GM18907 (cell line): ENCODE data around the gene DIPK1C.
"Not testable (repeated sequence)": the region's sequence is repeated elsewhere in the genome, so short reads cannot be mapped to it uniquely, and the experiment has no call there.

Experiments
- ATAC-seq: cut with Tn5 transposase; IDR thresholded peaks from one replicate; pipeline ENCODE4 v1.9.1; 2021; ENCODE audit warnings: mild to moderate bottlenecking, moderate library complexity; ENCODE audit not compliant: unreplicated experiment

DIPK1C gene

DNA sequence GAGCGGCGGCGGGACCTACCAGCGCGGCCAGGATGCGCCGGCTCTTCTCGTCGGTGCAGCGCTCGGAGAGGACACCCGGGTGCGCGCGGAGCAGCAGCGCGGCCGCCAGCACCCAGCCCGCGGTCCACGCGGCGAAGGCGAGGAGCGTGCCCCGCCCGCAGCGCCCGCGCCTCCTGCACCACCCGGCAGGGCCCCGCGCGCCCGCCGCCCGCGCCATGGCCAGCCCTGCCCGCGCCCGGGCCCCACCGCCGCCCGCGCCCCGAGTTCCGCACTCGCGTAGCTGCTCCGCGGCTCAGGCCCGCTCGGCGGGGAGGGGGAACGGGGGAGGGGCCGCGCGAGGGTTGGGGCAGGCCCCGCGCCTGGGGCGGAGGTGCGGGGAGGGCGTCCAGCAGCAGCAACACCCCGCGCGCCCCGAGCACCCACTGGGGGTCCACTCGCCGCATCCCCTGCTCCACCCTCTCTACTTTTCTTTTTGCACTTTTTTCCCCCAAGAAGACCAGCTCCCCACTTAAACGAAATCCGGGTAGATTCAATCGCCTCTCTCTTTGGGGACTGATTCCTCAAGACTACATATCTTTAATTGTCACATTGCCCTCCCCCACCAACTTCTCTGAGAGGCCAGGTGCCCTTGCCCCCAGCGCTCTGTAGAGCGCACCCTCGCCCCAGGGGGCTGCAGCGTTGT, at the start of gene DIPK1C:
Gene DIPK1C, minus strand, starts transcription at position 266 of the 682 bp plus-strand sequence. Its CDS starts 49 bp downstream, at position 217.
- no peak for ATAC-seq

DNA sequence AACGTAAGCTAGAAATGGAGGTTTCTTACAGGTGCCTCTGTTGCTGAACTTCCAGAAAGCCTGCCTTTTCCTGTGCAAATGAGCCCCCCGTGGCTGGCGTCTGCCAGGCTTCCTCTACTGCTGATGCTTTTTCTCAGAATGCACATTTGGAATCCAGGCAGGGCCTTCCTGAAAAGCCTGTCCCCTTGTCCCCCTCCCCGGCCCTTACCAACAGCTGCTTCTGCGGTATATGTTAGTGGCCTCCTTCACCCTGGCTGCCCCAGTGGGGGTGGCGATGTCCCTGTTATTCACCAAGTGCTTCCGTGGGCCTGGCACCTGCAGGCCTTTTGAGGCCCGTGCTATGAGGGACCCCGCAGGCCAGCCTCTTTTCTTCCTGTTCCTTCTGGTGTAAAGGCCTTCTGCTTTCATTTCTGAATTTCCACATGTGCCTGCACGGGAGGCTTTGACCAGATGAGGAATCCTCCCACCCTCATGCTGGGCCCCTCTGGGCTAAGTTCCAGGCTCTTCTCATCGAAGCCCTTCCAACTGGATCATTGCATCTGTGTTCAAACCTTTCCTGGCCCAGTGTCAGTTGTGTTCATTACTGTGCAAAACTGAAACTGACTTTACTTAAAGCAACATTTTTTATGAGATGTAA, 49.5 kb upstream of the DIPK1C start:
- no peak for ATAC-seq

DNA sequence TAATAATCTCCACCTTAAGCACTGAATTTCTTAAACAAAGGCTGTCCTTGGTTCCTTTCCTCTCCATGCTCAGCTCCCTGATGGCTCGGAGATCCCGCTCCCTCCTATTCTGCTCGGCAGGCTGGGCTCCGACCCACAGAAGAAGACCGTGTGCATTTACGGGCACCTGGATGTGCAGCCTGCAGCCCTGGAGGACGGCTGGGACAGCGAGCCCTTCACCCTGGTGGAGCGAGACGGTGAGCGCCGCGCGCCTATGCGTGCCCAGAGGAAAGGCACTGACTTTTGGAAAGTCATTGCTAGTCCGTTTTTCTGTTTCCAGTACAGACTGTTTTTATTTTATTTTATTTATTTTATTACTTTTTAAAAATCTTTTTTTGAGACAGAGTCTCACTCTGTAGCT, 48.7 kb upstream of the DIPK1C start:
- no peak for ATAC-seq

DNA sequence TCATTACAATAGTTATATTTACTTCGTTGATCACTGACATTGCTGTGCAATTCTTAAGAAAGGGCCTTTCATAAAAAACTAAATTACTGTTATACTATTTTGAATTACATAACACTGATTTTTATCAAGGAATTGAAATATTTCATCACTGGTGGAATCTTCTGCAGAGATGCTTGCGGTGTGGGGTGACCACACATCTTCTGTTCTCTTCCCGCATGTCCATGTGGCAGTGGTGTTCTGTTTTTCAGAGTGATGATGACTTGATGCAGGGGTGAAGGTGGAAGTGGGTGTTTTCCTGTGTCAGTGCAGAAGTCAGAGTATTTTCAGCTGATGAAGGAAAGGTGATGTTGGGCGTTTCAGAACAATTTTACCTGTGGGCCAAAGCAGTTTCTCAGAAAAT, 46.0 kb upstream of the DIPK1C start:
- ATAC-seq, result no peak

DNA sequence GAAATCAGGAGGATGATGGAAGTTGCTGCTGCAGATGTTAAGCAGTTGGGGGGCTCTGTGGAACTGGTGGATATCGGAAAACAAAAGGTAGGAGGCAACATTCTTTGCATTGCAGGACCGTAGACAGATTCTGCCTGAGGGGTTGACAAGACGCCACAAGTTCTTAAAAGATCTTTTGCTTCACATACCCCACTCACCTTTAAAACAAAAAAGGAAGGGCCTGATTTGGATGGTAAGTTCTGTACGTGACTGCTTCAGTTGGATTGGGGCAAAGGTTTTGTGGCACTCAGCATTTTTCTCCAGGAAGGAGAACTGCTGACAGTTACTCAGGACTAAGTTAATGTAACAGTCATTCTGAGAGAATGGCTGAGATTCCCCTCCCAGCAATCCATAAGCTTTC, 44.3 kb upstream of the DIPK1C start:
- ATAC-seq, result no peak

DNA sequence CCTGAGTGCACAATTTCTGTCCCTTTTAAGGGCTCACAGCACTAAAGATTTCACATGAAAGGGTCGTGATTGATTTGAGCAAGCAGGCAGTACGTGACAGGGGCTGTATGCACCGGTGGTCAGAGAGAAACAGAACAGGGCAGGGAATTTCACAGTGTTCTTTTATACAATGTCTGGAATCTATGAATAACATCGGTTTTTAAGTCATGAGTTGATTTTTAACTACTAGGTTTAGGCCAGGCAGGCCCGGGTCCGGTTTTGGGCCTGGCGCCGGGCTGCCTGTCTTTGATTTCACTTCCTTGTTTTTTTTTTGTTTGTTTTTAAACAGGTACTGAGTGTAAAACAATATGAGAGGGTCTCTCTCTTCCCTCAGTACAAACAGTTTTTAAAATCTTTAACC, 43.7 kb upstream of the DIPK1C start:
- not testable (repeated sequence) for ATAC-seq

DNA sequence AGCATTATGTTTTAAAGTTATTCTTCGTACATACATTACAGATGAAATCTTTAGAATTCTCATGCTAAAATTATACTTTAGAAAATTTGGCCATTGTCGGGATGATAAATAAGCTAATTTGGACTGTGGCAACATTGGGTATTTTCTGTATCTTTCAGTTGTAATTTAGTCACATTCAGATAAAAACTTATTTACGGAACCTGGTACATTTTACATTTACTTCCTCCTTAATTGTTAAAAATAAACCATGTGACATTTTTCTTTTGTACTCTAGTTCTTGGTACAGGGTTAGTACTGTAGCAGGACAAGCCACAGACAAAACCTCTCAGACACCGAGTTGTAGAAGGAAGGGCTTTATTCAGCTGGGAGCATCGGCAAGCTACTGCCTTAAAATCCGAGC, 43.3 kb upstream of the DIPK1C start:
- no peak for ATAC-seq

DNA sequence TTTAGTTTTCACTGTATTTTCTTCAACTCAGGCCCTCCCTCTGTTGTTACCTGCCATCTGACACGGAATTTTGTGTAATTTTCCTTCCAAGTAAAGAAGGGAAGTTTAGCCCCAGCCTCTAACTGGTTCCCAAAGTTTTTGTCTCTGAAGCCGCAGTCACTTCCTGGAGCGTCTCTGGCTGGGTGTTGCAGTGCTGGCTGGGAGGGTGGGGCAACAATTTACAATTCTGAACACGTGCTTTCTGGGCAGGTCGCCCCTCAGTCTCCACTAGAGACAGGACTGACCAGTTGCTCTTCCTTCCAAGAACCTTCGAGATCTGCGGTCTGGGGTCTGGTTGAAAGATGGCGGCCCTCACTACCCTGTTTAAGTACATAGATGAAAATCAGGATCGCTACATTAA, 42.5 kb upstream of the DIPK1C start:
- peak; percentile 45 for ATAC-seq

DNA sequence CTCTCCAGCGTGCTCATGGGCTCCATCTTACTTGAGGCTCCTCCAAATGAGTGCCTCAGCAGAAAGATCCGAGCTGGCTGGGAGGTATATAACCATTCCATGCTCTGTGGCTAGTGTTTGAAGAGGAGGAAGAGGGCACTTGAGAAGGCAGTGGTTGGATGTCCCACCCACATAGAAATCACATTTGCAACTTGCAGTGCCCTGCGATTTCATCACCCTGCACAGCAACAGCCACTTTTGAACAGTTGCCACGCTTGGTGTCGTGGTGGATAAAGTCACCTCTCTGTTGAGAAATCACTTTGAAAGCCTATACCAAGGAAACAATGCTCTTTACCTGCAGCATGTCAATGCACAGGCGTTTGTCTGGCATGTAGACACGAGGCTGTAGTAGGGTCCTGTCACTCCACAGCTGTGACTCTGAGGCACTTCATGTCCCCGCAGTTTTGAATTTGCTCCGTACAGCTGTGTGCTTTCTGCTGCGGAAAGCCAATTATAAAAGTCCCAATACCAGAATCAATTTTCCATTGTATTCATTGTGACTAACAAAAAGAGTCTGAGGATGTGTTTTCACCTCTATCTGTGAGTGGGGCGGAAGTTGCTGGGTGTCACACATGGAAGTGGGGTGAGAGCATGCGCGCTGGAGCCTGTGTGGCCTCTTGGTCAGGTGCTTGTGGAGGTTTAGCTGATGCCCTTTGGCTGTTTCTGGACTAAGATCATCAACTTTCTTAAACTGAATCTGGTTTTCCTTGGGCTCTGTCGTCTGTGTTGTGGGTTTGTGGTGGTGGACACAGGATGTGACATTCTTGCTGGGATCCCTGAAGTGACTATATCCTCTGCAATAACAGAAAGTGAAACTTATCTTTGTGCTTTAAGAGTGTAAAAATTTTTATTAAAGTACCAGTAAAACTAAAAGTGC, 41.9 kb upstream of the DIPK1C start:
- peak; percentile 46 for ATAC-seq

DNA sequence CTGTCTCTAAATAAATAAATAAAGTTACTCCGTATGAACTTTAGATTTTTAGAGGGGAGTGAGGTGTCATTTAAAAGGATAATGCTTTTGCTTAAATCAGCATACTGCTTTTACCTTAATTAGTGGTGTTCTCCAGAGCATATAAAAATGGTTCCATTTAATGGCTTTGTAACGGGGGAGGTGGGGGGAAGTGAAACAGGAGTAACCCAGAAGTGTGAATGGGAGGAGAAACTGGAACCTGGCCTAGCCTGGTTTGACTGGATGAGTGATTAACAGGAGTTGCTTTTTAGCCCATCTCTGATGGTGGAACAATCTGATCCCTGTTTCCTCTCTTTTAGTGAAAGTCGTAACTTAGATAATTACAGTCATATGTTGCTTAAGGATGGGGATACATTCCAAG, 40.7 kb upstream of the DIPK1C start:
- ATAC-seq, result no peak

DNA sequence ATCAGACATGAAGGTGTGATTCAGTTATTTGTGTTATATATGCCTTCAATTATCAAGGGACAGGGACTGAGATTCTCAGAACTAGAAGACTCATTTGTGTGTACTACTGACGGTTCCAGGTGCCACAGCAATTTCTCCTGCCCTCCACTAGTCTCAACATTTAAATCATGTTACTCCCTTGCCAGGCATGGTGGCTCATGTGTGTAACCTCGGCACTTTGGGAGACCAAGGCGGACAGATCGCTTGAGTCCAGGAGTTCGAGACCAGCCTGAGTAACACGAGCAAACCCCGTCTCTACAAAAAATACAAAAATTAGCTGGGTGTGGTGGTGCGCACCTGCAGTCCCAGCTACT, 40.2 kb upstream of the DIPK1C start:
- ATAC-seq, result no peak

DNA sequence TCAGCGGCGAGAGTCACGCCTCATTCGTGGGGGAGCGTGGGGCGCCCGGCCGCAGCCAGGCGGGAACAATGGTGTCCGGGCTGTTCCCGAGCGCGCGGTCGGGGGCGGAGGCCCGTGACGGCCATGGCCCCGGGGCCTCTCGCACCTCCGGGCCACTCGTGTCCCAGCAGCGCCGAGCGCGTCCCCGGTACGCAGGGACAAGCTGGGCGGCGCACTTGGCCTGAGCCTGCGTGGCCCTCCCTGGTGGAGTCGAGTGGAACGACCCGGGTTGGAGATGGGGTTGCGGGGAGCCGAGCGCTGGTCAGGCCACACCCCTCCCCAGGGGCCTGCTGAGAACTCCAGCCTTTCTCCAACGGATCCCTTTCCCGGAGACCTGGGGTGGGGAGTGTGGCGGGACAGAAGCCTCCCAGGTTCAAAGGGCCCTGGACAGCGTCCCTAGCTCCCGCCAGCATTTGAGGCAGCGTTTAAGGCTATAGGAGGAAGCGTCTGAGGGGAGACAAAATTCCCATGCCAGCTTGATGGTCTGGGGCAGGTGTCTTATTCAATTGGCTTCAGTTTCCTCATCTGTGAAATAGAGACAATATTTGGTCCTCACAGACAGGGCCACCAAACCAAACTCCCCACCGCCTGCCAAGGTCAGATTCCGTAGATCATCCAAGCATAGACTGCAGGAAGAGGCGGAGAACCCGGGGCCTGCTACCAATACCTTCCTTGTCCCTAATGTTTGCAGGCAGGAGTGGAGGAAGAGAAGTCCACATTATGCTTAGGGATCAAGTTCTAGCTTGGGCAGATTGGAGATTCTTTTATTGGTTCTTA, 39.6 kb upstream of the DIPK1C start:
- peak; percentile 30 for ATAC-seq

DNA sequence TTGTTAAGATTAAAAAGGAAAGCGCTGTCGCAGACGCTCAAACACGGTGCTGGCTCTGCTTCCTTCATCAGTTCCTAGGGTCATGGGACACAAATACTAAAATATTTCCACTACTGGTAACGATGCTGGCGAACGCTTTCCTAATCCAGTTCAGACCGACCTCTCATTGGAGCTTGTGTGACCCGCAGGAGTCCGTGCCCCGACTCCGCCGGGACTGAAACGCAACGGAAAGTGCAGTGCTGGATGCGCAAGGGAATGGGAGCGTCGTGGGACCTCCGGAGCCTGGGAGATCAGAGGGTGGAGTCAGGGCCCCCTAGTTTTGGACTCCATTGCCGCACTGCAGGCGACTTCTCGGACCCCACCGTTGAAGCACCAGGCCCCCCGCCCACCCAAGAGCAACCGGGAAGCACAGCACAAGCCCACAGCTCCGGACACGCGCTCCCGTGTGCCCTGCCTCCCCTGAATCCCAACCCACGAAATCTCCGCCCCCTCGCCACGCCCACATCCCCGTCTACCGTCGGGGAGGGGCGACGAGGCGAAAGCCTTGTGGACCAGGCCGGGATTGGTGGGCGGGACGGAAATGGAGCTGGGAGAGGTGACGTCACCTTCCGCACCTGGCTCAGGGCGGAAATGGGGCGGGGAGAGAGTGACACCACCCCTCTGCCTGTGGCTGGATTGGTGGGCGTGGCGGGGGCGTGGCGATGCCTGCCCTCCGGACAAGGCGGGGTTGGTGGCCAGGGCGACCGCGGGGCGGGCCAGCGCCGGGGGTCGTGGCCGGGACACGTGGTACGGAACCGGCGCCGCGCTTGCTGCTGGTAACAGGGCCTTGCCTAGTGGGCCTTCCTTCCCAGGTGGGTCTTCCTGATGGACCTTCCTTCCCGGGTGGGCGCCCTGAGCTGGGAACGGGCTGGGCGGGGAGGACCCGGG, 38.7 kb upstream of the DIPK1C start, which contains the start of gene CNDP2:
Gene CNDP2, plus strand, starts transcription at position 783 of the 927 bp plus-strand sequence. CDS start 3,611 bp downstream, outside the sequence.
- ATAC-seq, result peak; percentile 80

DNA sequence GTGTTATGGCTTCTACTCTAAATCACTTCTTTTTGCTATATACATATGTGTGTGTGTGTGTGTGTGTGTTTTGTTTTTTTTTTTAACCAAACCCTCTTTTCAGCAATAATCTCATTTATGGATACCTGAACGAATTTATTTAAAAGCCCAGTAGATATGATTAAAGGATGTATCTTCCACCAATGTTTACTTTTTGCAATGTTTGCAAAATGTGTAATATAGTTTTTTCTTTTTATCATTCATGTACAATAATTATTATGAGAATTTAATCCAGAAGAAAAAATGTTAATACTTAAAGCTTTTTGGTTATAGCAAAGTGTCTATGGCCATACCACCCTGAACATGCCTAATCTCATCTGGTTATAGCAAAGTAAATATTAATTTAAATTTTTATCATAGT, 37.4 kb upstream of the DIPK1C start:
- ATAC-seq, result no peak

DNA sequence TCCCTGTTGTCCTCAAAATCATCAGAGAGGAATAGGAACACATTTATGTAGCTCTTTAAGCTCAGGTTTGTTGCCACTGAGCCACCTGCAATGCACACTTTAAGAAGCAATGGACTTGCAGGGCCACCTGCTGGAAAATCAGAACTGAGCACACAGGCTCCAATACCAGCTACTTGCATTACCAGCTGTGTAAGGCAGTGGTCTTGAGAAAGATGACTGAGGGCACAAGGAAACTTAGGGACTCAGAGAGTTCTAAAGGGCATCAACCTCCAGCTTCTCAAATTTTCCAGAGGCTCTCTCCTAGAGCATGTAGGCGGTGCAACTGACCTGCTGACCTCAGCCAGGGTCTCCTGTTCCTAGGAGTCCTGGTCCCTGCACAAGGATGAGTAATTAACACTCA, 36.6 kb upstream of the DIPK1C start:
- ATAC-seq, result peak; percentile 28

DNA sequence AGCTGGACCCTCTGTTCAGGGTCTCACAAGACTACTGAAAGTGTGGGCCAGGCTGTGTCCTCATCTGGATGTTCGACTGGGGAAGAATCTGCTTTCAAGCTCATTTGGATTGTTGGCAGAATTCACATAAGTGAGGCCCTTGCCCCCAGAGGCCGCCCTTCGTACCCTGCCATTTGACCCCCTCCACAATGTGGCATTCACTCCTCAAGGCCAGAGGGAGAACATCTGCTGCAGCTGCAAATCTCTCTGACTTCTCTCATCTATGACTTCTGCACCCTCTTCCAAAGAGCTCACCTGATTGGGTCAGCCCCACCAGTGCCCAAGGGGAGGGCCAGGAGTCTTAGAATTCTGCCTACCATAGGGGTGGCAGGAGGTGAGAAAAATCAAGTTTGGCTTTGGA, 35.2 kb upstream of the DIPK1C start:
- ATAC-seq, result no peak

DNA sequence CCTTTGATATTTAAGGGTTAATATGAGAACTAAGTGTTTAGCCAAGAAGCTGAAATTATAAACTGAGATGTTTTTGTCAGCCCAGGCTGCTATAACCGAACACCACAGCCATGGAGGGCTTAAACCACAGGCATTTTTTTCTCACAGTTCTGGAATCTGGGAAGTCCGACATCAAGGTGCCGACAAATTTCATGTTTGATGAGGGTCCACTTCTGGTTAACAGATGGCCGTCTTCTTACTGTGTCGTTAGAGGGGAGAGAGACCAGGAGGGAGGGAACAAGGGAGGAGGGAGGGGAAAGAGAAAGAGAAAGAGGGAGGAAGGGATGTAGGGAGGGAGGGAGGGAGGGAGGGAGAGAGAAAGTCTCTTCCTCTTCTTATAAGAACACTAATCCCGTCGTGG, 32.6 kb upstream of the DIPK1C start:
- no peak for ATAC-seq

DNA sequence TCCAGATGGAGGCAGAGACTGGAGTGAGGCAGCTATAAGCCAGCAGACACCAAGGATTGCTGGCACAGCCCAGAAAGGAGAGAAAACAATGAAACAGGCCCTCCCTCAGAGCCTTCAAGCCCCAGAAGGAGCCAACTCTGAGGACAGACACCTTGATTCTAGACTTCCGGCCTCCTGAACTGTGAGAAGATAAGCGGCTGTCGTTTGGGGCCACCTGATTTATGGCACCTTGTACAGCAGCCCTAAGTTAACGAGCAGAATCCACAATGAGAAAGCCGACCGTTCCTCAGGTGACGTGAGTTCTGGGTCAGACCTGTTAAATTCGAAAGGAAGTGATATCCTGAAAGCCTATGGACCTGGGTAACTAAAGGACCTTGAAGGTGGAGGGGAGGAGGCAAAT, 31.8 kb upstream of the DIPK1C start:
- no peak for ATAC-seq

DNA sequence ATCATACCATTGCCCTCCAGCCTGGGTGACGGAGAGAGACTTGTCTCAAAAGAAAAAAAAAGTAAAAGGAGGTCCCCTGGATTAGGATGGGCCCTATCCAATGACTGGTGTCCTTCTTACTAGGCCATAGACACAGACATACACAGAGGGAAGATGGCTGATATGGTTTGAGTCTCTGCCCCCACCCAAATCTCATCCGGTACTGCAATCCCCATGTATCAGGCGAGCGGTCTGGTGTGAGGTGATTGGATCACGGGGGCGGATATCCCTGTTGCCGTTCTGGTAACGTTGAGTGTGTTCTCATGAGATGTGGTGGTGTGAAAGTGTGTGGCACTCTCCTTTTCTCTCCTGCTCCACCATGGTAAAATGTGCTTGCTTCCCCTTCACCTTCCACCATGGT, 31.2 kb upstream of the DIPK1C start:
- ATAC-seq, result no peak
